ENCODE data around the gene SCAMP4. TPM values are rescaled to one million over a fixed set of nuclear protein-coding genes. Genes with fewer than 3 reads are reported as not detected.

Gene SCAMP4
- polyA plus RNA-seq, 2 of the 4 experiments (the other 2 are of a cell fraction): 7.6 to 63.0 TPM

DNA sequence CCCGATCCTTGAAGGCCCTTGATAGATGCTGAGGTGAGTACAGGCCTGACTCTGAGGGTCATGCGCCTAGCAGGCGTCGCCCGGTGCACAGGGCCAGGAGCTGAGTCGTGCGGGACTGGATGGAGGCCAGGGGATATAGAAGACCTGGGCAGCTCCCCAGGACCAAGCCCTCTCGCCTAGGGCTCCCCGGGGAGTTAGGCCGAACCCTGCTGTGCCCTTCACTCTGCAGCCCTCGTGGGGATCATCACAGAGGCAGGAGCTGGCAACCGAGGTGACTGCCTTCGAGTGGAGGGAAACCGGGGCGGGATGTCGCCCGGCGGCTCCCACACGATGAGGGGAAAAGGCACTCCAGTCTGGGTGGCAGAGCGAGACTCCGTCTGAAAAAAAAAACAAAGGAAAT is 47.4 kb downstream of the SCAMP4 start:
- Histone ChIP-seq H3K4me1 (no peaks in the 10 kb centered on the region), H3K4me3 (no peak overlapping the region), H3K9me3 (no peaks in the 10 kb centered on the region), H3K27ac (no peak overlapping the region), H3K4me2 (no peak overlapping the region)
- WGBS (ENCODE audit: missing lambda C conversion rate): 87% methylated on average over 20 of the region's 21 CpGs
- DNase-seq (ENCODE audit: low read depth in 1 of 2, low spot score in 1 of 2) (no peak), ATAC-seq (no peak), FAIRE-seq (no peak)
- ChIA-PET POLR2A (no interaction called here), CTCF (interaction anchor here (0.6 to 1.7 kb wide), 4 partner anchors 13 to 117 kb away, joined by 3 to 4 read pairs (median 4); no protein-coding TSS in a partner anchor)
- TF ChIP-seq FOXS1 (CRISPR knock-in tag; IDR thresholded peaks at IDR 0.05) (no peak), HEYL (CRISPR knock-in tag; IDR thresholded peaks at IDR 0.05) (no peak), ZSCAN20 (CRISPR knock-in tag; IDR thresholded peaks at IDR 0.05) (no peak), HDAC2 (IDR thresholded peaks at IDR 0.05) (no peak), RNF2 (IDR thresholded peaks at IDR 0.05; ENCODE audit: borderline replicate concordance, low read depth) (no peak), KDM1A (IDR thresholded peaks at IDR 0.05; ENCODE audit: low read depth) (no peak), ZFP36 (IDR thresholded peaks at IDR 0.05; ENCODE audit: borderline replicate concordance, partially characterized antibody) (no peak), BHLHE40 (IDR thresholded peaks at IDR 0.05; ENCODE audit: low read depth, low read length) (no peak), POLR2AphosphoS2 (conservative IDR thresholded peaks at IDR 0.05; ENCODE audit: low read length) (no peak), EP300 (IDR thresholded peaks at IDR 0.05) (no peak)
- TF ChIP-seq, protein P1, sequence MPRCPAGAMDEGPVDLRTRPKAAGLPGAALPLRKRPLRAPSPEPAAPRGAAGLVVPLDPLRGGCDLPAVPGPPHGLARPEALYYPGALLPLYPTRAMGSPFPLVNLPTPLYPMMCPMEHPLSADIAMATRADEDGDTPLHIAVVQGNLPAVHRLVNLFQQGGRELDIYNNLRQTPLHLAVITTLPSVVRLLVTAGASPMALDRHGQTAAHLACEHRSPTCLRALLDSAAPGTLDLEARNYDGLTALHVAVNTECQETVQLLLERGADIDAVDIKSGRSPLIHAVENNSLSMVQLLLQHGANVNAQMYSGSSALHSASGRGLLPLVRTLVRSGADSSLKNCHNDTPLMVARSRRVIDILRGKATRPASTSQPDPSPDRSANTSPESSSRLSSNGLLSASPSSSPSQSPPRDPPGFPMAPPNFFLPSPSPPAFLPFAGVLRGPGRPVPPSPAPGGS (IDR thresholded peaks at IDR 0.05): no peak
- TF ChIP-seq, protein P2, sequence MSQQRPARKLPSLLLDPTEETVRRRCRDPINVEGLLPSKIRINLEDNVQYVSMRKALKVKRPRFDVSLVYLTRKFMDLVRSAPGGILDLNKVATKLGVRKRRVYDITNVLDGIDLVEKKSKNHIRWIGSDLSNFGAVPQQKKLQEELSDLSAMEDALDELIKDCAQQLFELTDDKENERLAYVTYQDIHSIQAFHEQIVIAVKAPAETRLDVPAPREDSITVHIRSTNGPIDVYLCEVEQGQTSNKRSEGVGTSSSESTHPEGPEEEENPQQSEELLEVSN (IDR thresholded peaks at IDR 0.05; ENCODE audit: borderline replicate concordance, low read depth): no peak
- TF ChIP-seq, protein P3, sequence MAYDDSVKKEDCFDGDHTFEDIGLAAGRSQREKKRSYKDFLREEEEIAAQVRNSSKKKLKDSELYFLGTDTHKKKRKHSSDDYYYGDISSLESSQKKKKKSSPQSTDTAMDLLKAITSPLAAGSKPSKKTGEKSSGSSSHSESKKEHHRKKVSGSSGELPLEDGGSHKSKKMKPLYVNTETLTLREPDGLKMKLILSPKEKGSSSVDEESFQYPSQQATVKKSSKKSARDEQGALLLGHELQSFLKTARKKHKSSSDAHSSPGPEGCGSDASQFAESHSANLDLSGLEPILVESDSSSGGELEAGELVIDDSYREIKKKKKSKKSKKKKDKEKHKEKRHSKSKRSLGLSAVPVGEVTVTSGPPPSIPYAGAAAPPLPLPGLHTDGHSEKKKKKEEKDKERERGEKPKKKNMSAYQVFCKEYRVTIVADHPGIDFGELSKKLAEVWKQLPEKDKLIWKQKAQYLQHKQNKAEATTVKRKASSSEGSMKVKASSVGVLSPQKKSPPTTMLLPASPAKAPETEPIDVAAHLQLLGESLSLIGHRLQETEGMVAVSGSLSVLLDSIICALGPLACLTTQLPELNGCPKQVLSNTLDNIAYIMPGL (CRISPR knock-in tag; IDR thresholded peaks at IDR 0.05; ENCODE audit: borderline replicate concordance): no peak

- no peaks in the 10 kb centered on the region for H3K4me1 ChIP-seq
- H3K4me3 ChIP-seq: no peak overlapping the region
- POLR2A ChIA-PET: no interaction called here
- CTCF ChIA-PET: interaction anchor here (0.6 to 1.7 kb wide), 4 partner anchors 13 to 117 kb away, joined by 3 to 4 read pairs (median 4); no protein-coding TSS in a partner anchor
- ATAC-seq: no peak
- H3K4me2 ChIP-seq: no peak overlapping the region
- 100% methylated on average over 11 of the region's 19 CpGs for WGBS (ENCODE audit: missing lambda C conversion rate)
- H3K27ac ChIP-seq: no peak overlapping the region
- no peaks in the 10 kb centered on the region for H3K9me3 ChIP-seq
- TF ChIP-seq, protein P3 (CRISPR knock-in tag; IDR thresholded peaks at IDR 0.05; ENCODE audit: borderline replicate concordance): no peak
- no peak for TF ChIP-seq MAX (IDR thresholded peaks at IDR 0.05)
- no peak for TF ChIP-seq RNF2 (IDR thresholded peaks at IDR 0.05; ENCODE audit: borderline replicate concordance, low read depth)
- no peak for TF ChIP-seq ZFP36 (IDR thresholded peaks at IDR 0.05; ENCODE audit: borderline replicate concordance, partially characterized antibody)
- no peak for TF ChIP-seq GATA3 (IDR thresholded peaks at IDR 0.05; ENCODE audit: borderline replicate concordance)
- TF ChIP-seq BHLHE40 (IDR thresholded peaks at IDR 0.05; ENCODE audit: low read depth, low read length): no peak
- no peak for TF ChIP-seq POLR2A (IDR thresholded peaks at IDR 0.05; ENCODE audit: low read length)
- TF ChIP-seq CHD2 (IDR thresholded peaks at IDR 0.05; ENCODE audit: low read length, partially characterized antibody): no peak
- no peak for FAIRE-seq
- no peak for DNase-seq (ENCODE audit: low read depth in 1 of 2, low spot score in 1 of 2)
Measured at GRCh38 chr19:1953037-1953436, 47.8 kb downstream of the SCAMP4 start.

Data from A549 (cell line).